Left renal pelvis (tissue), 4 donors: ENCODE measurements around the gene METTL17. TPM values are rescaled to one million over a fixed set of nuclear protein-coding genes. Genes with fewer than 3 reads are reported as not detected.

Source experiments
- DNase-seq, 4 donors: peaks; one replicate each; pipeline ENCODE4 v3.0.0-alpha.2; 2013; ENCODE audit warnings: low read depth in 4 of 4, low spot score in 3 of 4
- polyA plus RNA-seq, 4 donors: library from polyadenylated mRNA; unstranded; fragments of 120-200 nt; gene quantifications; one replicate each; pipeline ENCODE4 v1.2.1, GENCODE V29; 2013; ENCODE audit not compliant: insufficient read length in 4 of 4

METTL17 gene
- polyA plus RNA-seq, 4 donors, result 63.6 to 119 (median 88.0) TPM

- no peak for DNase-seq
These were observed 52.1 kb downstream of the METTL17 start, which contains the start of gene RNASE7 for GRCh38 chr14:21041676-21042433. Gene RNASE7 (plus strand): TSS chr14:21042362. CDS start chr14:21042993, 631 bp downstream.

- no peak for DNase-seq
These were observed 53.1 kb downstream of the METTL17 start for GRCh38 chr14:21042918-21043317.

DNA sequence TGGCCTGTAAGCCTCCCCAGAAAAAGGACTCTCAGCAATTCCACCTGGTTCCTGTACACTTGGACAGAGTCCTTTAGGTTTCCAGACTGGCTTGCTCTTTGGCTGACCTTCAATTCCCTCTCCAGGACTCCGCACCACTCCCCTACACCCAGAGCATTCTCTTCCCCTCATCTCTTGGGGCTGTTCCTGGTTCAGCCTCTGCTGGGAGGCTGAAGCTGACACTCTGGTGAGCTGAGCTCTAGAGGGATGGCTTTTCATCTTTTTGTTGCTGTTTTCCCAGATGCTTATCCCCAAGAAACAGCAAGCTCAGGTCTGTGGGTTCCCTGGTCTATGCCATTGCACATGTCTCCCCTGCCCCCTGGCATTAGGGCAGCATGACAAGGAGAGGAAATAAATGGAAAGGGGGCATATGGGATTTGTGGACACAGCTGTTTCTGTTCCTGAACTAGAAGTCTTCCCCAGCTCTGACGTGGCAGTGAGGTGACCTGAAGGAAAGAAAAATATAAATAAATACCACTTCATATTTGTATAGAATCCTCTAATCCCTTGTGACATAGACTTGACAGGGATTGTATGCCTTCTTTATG is 53.7 kb downstream of the METTL17 start:
- no peak for DNase-seq

- DNase-seq, result no peak
These were observed 54.3 kb downstream of the METTL17 start for GRCh38 chr14:21043974-21044618.

Other genes starting within 250 kb of the METTL17 start
- gene EDDM3A, start 244.1 kb upstream of the METTL17 start, polyA plus RNA-seq, result under 1 TPM in 1 of 4 donors, not detected in 3; 0.21 TPM
- gene EDDM3B, start 221.6 kb upstream of the METTL17 start, polyA plus RNA-seq, result under 1 TPM in 1 of 4 donors, not detected in 3; 0.17 TPM
- 1 to 10 TPM; 5.5 to 9.3 (median 8.2) TPM for gene RNASE6, start 208.7 kb upstream of the METTL17 start, polyA plus RNA-seq
- gene RNASE1, start 187.1 kb upstream of the METTL17 start, polyA plus RNA-seq, result 100 to 1,000 TPM; 154 to 359 (median 175) TPM
- under 1 TPM; 0.34 to 0.85 (median 0.60) TPM for gene RNASE3, start 98.6 kb upstream of the METTL17 start, polyA plus RNA-seq
- 1 to 10 TPM in 2 of 4 donors, under 1 TPM in 2; 0.86 to 1.7 (median 1.1) TPM for gene RNASE2, start 34.5 kb upstream of the METTL17 start, polyA plus RNA-seq
- 1 to 10 TPM in 3 of 4 donors, not detected in 1; 1.6 to 2.8 (median 2.5) TPM for gene SLC39A2, start 9.3 kb downstream of the METTL17 start, polyA plus RNA-seq
- gene NDRG2, start 35.1 kb downstream of the METTL17 start, polyA plus RNA-seq, result 100 to 1,000 TPM in 3 of 4 donors, 10 to 100 TPM in 1; 85.9 to 169 (median 163) TPM
- gene TPPP2, start 40.2 kb downstream of the METTL17 start, polyA plus RNA-seq, result 1 to 10 TPM in 3 of 4 donors, under 1 TPM in 1; 0.08 to 4.4 (median 2.7) TPM
- gene RNASE13, start 44.8 kb downstream of the METTL17 start, polyA plus RNA-seq, result under 1 TPM in 3 of 4 donors, not detected in 1; 0.44 to 0.95 (median 0.52) TPM
- gene RNASE7, start 52.4 kb downstream of the METTL17 start, polyA plus RNA-seq, result under 1 TPM in 3 of 4 donors, not detected in 1; 0.54 to 0.63 (median 0.55) TPM
- not detected for gene RNASE8, start 67.8 kb downstream of the METTL17 start, polyA plus RNA-seq
- 10 to 100 TPM; 65.7 to 87.7 (median 73.2) TPM for gene ARHGEF40, start 80.3 kb downstream of the METTL17 start, polyA plus RNA-seq
- 10 to 100 TPM; 15.8 to 38.4 (median 22.6) TPM for gene ZNF219, start 108.7 kb downstream of the METTL17 start, polyA plus RNA-seq
- gene TMEM253, start 111.1 kb downstream of the METTL17 start, polyA plus RNA-seq, result 1 to 10 TPM in 2 of 4 donors, under 1 TPM in 2; 0.27 to 1.6 (median 1.2) TPM
- gene OR5AU1, start 166.1 kb downstream of the METTL17 start, polyA plus RNA-seq, result under 1 TPM in 2 of 4 donors, not detected in 2; 0.03 to 0.06 TPM